ENCODE results near the gene SEC31A.

GRCh38 chr4:82850684-82851083, 40.3 kb downstream of the SEC31A start:
- TF ChIP-seq, protein P1, sequence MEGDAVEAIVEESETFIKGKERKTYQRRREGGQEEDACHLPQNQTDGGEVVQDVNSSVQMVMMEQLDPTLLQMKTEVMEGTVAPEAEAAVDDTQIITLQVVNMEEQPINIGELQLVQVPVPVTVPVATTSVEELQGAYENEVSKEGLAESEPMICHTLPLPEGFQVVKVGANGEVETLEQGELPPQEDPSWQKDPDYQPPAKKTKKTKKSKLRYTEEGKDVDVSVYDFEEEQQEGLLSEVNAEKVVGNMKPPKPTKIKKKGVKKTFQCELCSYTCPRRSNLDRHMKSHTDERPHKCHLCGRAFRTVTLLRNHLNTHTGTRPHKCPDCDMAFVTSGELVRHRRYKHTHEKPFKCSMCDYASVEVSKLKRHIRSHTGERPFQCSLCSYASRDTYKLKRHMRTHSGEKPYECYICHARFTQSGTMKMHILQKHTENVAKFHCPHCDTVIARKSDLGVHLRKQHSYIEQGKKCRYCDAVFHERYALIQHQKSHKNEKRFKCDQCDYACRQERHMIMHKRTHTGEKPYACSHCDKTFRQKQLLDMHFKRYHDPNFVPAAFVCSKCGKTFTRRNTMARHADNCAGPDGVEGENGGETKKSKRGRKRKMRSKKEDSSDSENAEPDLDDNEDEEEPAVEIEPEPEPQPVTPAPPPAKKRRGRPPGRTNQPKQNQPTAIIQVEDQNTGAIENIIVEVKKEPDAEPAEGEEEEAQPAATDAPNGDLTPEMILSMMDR (IDR thresholded peaks at IDR 0.05; ENCODE audit: insufficient read depth, low read length): no peak
- TF ChIP-seq POLR2AphosphoS5 (IDR thresholded peaks at IDR 0.05; ENCODE audit: low read depth): no peak
- no peak for TF ChIP-seq REST (IDR thresholded peaks at IDR 0.05; ENCODE audit: insufficient replicate concordance, low read depth)
- no peak for TF ChIP-seq GABPA (IDR thresholded peaks at IDR 0.05; ENCODE audit: low read depth)

Data from HL-60 (cell line).